Measurements from ENCODE around the gene TRMT61A. TPM values are rescaled to one million over a fixed set of nuclear protein-coding genes. Genes with fewer than 3 reads are reported as not detected.

Gene TRMT61A
- total RNA-seq, 1 donor from 2014 or later: 13.7 TPM

GRCh38 chr14:103531421-103532215 lies 2.6 kb downstream of the TRMT61A start:
- no peak for FAIRE-seq
- Histone ChIP-seq H3K27me3 (ENCODE audit: control insufficient read depth, insufficient read depth, low read length) (no peaks in the 10 kb centered on the region), H3K36me3 (ENCODE audit: control insufficient read depth, insufficient read depth, low read length) (peaks cover 14% of the 10 kb centered on the region), H3K4me3 (ENCODE audit: low read depth, low read length) (no peak overlapping the region)
- no peak for DNase-seq (ENCODE audit: low read depth)
- no peak for TF ChIP-seq CTCF (IDR thresholded peaks at IDR 0.05; ENCODE audit: insufficient read depth, low read length, severe bottlenecking)

GRCh38 chr14:103532216-103533136 lies 3.5 kb downstream of the TRMT61A start:
- DNase-seq (ENCODE audit: low read depth): no peak
- H3K36me3 ChIP-seq (ENCODE audit: control insufficient read depth, insufficient read depth, low read length): peaks cover 14% of the 10 kb centered on the region
- TF ChIP-seq CTCF (IDR thresholded peaks at IDR 0.05; ENCODE audit: insufficient read depth, low read length, severe bottlenecking): no peak
- no peak for FAIRE-seq
- H3K4me3 ChIP-seq (ENCODE audit: low read depth, low read length): no peak overlapping the region
- no peaks in the 10 kb centered on the region for H3K27me3 ChIP-seq (ENCODE audit: control insufficient read depth, insufficient read depth, low read length)

GRCh38 chr14:103533137-103533998 lies 4.4 kb downstream of the TRMT61A start:
- Histone ChIP-seq H3K27me3 (ENCODE audit: control insufficient read depth, insufficient read depth, low read length) (no peaks in the 10 kb centered on the region), H3K4me3 (ENCODE audit: low read depth, low read length) (no peak overlapping the region), H3K36me3 (ENCODE audit: control insufficient read depth, insufficient read depth, low read length) (peaks cover 14% of the 10 kb centered on the region)
- DNase-seq (ENCODE audit: low read depth) (no peak), FAIRE-seq (no peak)
- TF ChIP-seq CTCF (IDR thresholded peaks at IDR 0.05; ENCODE audit: insufficient read depth, low read length, severe bottlenecking): no peak

- DNase-seq (ENCODE audit: low read depth) (no peak), FAIRE-seq (no peak)
- H3K27me3 ChIP-seq (ENCODE audit: control insufficient read depth, insufficient read depth, low read length): no peaks in the 10 kb centered on the region
- H3K36me3 ChIP-seq (ENCODE audit: control insufficient read depth, insufficient read depth, low read length): peaks cover 14% of the 10 kb centered on the region
- TF ChIP-seq CTCF (IDR thresholded peaks at IDR 0.05; ENCODE audit: insufficient read depth, low read length, severe bottlenecking): no peak
- H3K4me3 ChIP-seq (ENCODE audit: low read depth, low read length): no peak overlapping the region
These were observed 5.1 kb downstream of the TRMT61A start for GRCh38 chr14:103533999-103534575.

- H3K36me3 ChIP-seq (ENCODE audit: control insufficient read depth, insufficient read depth, low read length): peaks cover 14% of the 10 kb centered on the region
- no peaks in the 10 kb centered on the region for H3K27me3 ChIP-seq (ENCODE audit: control insufficient read depth, insufficient read depth, low read length)
- FAIRE-seq (no peak), DNase-seq (ENCODE audit: low read depth) (no peak)
- TF ChIP-seq CTCF (IDR thresholded peaks at IDR 0.05; ENCODE audit: insufficient read depth, low read length, severe bottlenecking): no peak
- H3K4me3 ChIP-seq (ENCODE audit: low read depth, low read length): no peak overlapping the region
These were observed 5.6 kb downstream of the TRMT61A start for GRCh38 chr14:103534576-103535061.
